HUES64 (cell line): ENCODE measurements around the gene UBXN1.
A peak's percentile ranks its signal among the peaks of the same experiment; 100 is the strongest.

ENCODE experiments used
- H3K27ac ChIP-seq: 2 replicates; pipeline ENCODE4 v1.7.0; 2013; ENCODE audit warnings: low read depth, low read length, inconsistent platforms
- H3K27me3 ChIP-seq: 2 replicates; pipeline ENCODE4 v1.6.1; 2013; ENCODE audit warnings: mild to moderate bottlenecking, low read length; ENCODE audit not compliant: insufficient read depth
- H3K36me3 ChIP-seq: 2 replicates; pipeline ENCODE4 v1.6.1; 2013; ENCODE audit warnings: mild to moderate bottlenecking, low read length; ENCODE audit not compliant: insufficient read depth
- H3K4me1 ChIP-seq: 2 replicates; pipeline ENCODE4 v1.6.1; 2013; ENCODE audit warnings: mild to moderate bottlenecking, low read length, moderate library complexity; ENCODE audit not compliant: insufficient read depth
- H3K4me3 ChIP-seq: 2 replicates; pipeline ENCODE4 v1.5.1; 2013; ENCODE audit warnings: mild to moderate bottlenecking, low read length, moderate library complexity
- H3K9ac ChIP-seq: 2 replicates; pipeline ENCODE4 v1.6.1; 2013; ENCODE audit warnings: mild to moderate bottlenecking, low read depth, low read length
- H3K9me3 ChIP-seq: 2 replicates; pipeline ENCODE4 v1.6.1; 2013; ENCODE audit warnings: low read depth, low read length; ENCODE audit not compliant: insufficient read depth
- WGBS: fragments of 150-250, 120-280 bp; methylation state at CpG from one replicate; pipeline ENCODE4 v1.1.7; 2013; ENCODE audit warnings: missing lambda C conversion rate; 5-methylcytosine and 5-hydroxymethylcytosine counted together

The UBXN1 gene

DNA sequence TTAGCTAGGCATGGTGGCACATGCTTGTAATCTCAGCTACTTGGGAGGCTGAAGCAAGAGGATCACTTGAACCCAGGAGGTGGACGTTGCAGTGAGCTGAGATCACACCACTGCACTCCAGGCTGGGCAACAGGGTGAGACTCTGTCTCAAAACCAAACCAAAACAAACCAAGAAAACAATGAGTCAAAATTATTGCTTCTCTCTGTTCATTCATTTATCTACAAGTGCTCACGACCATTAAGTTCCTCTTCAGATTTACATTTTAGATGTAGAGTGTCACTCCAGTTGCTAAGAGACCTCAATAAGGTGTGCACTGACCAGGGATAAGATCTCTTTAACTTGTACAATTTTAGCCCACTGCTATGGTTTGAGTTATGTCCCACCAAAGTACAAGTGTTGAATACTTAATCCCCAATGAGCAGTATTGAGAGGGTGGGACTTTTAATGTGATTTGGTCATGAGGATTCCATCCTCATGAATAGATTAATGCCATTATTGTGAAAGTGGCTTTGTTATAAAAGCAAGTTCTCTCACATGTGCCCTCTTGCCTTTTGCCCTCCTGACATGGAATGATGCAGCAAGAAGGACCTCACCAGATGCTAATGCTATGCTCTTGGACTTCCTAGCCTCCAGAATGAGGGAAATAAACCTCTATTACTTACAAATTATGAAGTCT lies 40.6 kb upstream of the UBXN1 start:
- WGBS = 91% methylated on average over 2 of the region's 2 CpGs

DNA sequence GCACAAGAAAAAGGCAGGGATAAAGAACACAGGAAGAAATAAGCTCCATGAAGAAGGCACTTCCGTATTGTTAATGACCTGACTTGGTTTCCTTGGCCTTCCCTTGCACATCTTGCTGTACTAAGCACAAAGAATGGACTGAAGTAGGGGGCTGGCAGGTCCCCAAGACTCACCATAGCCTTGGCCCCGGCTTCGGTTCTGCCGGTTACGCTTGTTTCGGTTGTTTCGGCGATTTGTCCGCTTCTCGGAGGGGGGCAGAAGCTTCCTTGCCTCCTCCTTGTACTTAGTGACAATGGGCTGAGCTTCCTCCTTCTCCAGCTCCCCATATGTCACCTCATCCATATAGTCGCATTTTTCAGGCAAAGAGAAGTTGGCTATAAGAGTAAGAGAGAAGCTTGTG lies 37.9 kb upstream of the UBXN1 start:
- 98% methylated on average over 10 of the region's 11 CpGs for WGBS
- Histone ChIP-seq H3K4me3 (no peak overlapping the region), H3K27ac (no peak overlapping the region), H3K9me3 (no peaks in the 10 kb centered on the region), H3K36me3 (peaks cover 98% of the 10 kb centered on the region), H3K27me3 (no peaks in the 10 kb centered on the region), H3K9ac (no peak overlapping the region), H3K4me1 (no peaks in the 10 kb centered on the region)

More for the DNA sequence above, 40.6 kb upstream of the UBXN1 start:
- H3K9me3 ChIP-seq = no peaks in the 10 kb centered on the region
- H3K27me3 ChIP-seq = no peaks in the 10 kb centered on the region
- peaks cover under 1% of the 10 kb centered on the region; the same call in 1 of the 2 replicates for H3K4me1 ChIP-seq
- no peak overlapping the region for H3K4me3 ChIP-seq
- peaks cover 99% of the 10 kb centered on the region for H3K36me3 ChIP-seq
- no peak overlapping the region for H3K27ac ChIP-seq
- no peak overlapping the region for H3K9ac ChIP-seq

DNA sequence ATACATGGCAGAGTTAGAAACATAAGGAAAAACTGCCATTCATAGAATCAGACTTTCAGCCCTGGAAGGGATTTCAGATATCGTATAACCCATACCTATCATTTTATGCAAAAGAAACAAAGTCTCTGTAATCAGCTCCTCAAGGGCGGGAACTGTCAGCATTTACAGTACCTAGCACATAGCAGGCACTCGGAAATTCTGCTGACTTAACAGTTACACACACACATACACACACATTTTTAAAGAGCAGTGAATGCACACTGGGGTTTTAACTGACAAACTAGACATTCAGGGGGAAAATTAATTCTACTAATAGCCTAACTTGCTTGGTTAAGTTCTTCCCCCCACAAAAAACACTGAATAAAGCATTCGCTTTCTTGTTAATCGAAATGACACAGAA lies 37.3 kb upstream of the UBXN1 start:
- no peaks in the 10 kb centered on the region for H3K27me3 ChIP-seq
- no peaks in the 10 kb centered on the region for H3K4me1 ChIP-seq
- no peak overlapping the region for H3K9ac ChIP-seq
- 96% methylated on average over 5 of the region's 5 CpGs for WGBS
- H3K4me3 ChIP-seq = no peak overlapping the region
- H3K36me3 ChIP-seq = peaks cover 98% of the 10 kb centered on the region
- no peaks in the 10 kb centered on the region for H3K9me3 ChIP-seq
- H3K27ac ChIP-seq = no peak overlapping the region

DNA sequence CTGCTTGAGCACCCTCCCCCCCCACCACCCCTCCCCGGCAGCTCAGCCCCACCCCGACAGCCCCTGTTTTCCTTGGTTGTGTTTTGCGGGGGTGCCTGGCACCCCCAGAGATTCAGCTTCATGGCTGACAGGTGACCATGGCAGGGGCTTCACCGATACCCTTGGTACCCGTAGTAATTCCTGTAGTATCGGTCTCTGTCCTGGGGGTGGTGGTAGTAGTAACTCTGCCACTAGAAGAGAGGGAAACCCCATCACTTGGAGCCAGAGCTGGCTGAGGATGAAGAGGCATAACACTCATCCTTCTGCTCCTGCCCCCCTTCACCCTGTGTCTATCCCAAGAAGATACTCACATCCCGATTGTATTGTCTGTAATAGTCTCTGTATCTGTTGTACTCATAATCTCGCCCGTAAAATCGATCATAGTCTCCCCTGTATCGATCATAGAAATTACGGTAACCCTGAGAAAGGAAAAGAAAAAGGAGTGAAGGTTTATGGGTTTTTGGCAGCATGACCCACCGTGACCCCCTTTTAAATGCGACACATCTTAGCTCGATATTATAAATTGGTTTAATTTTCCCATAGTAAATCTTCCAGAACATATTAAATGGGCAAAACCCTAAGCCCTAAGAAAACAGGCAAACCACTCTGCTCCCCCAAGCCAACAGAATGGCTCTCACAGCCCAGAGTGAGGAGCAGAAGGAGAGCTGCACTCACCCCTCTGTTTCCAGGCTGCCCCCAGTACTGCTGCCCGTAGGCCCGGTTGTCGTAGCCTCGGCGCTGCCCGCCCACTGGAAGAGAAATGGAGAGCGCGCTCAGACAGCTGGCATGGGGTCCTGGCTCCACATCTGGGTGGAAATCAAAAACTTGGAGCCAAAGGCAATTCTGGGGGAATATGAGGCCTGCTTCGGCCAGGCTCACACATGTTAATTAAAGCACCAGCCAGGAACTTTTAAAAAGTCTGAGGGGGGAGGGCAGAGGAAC lies 36.6 kb upstream of the UBXN1 start:
- WGBS = 95% methylated on average over 24 of the region's 24 CpGs
- H3K36me3 ChIP-seq = peaks cover 98% of the 10 kb centered on the region

DNA sequence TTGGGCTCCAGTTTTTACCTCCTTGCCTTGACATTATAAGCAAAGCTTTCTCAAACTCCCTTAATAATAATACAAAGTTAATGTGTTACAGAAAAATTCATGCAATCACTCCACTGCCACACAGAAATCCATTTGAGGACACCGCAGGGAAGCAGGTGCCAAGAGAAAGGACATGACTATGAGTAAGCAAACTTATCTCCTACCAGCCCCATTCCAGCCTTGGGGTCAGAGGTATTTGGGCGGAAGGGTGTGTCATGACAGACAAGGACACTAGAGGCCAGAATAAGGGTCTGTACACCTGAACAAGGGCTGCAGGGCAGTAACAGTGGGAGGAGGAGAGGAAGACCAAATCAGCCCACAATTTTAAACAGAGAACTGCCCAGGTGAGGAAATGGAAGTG lies 34.5 kb upstream of the UBXN1 start:
- Histone ChIP-seq H3K9ac (no peak overlapping the region), H3K36me3 (peaks cover 81% of the 10 kb centered on the region), H3K27ac (peak overlapping the region; percentile 12; the same call in 1 of the 2 replicates), H3K9me3 (no peaks in the 10 kb centered on the region), H3K4me3 (no peak overlapping the region), H3K4me1 (peaks cover 9% of the 10 kb centered on the region), H3K27me3 (no peaks in the 10 kb centered on the region)
- WGBS = 100% methylated on average over 1 of the region's 2 CpGs

More for the DNA sequence above, 36.6 kb upstream of the UBXN1 start:
- Histone ChIP-seq H3K27ac (no peak overlapping the region), H3K4me3 (no peak overlapping the region), H3K9ac (no peak overlapping the region), H3K27me3 (no peaks in the 10 kb centered on the region), H3K9me3 (no peaks in the 10 kb centered on the region), H3K4me1 (peaks cover under 1% of the 10 kb centered on the region; the same call in 1 of the 2 replicates)

DNA sequence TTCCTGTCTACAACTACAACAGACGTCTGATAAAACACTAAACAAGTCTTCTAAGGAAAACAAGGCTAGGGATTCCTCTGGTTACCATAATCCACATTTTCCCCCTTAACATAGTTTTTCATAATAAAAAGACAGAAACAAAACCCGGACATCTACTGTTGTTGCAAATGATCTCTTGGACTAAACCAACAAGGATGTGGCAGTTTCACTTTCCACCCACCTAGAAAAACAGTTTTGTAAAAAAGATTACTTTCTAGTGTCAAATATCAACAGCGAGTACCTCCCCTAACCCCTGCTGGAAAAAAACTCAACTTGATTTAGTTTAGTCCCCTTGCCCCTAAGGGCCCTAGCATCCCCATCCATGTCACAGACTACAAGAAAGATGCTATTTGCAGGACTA lies 34.0 kb upstream of the UBXN1 start:
- WGBS = 96% methylated on average over 3 of the region's 3 CpGs
- no peaks in the 10 kb centered on the region for H3K27me3 ChIP-seq
- H3K36me3 ChIP-seq = peaks cover 76% of the 10 kb centered on the region
- peaks cover 13% of the 10 kb centered on the region for H3K4me1 ChIP-seq
- no peak overlapping the region for H3K4me3 ChIP-seq
- H3K9me3 ChIP-seq = no peaks in the 10 kb centered on the region
- no peak overlapping the region for H3K9ac ChIP-seq
- H3K27ac ChIP-seq = no peak overlapping the region

DNA sequence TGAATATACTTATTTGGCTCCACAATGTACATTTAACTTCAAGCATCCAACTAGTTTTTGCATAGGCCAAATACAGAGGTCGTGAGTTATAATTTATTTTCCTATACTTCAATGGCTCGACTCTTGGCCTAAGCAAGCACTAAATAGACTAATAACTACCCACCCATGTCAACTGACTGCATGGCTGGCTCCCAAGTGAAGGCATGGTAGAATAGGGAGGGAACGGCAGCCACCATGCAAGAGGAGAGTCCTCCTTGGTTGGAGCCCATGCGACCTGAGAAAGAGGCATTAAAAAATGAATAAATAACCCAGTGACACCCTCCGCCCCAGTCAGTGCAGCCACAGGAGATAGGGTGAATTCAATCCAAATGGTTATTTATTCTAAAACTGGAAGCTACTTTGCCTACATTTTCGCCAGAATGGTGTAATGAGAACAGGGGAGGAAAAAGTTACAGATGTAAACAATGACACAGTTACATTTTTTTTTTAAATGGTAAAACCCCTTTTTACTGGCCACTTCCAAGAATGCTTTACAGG lies 33.5 kb upstream of the UBXN1 start:
- Histone ChIP-seq H3K27me3 (no peaks in the 10 kb centered on the region), H3K36me3 (peaks cover 71% of the 10 kb centered on the region), H3K27ac (no peak overlapping the region), H3K9ac (no peak overlapping the region), H3K9me3 (no peaks in the 10 kb centered on the region), H3K4me1 (peaks cover 17% of the 10 kb centered on the region), H3K4me3 (no peak overlapping the region)
- 95% methylated on average over 6 of the region's 6 CpGs for WGBS

DNA sequence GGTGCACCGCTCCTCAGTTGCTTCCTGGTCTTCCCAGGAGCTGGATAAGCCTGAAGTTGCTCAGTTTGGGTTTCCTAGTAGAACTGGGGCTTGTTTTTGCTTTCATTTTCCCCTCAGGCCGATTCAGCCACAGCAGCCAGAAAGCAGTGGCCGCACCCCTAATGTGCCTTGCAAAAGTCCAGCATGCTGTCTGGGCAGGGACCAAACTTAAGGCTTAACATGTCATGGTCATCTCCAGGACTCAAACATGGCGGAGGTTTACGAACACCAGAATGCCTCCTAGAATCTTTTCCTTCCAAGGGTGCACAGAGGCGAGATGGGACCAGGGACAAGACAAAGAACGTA lies 31.1 kb upstream of the UBXN1 start:
- H3K9me3 ChIP-seq = no peaks in the 10 kb centered on the region
- H3K9ac ChIP-seq = peak overlapping the region; percentile 95
- peaks cover 50% of the 10 kb centered on the region for H3K36me3 ChIP-seq
- 76% methylated on average over 7 of the region's 7 CpGs for WGBS
- peak overlapping the region; percentile 99 for H3K27ac ChIP-seq
- peaks cover 21% of the 10 kb centered on the region for H3K4me1 ChIP-seq
- H3K4me3 ChIP-seq = peak overlapping the region; percentile 82
- H3K27me3 ChIP-seq = no peaks in the 10 kb centered on the region

DNA sequence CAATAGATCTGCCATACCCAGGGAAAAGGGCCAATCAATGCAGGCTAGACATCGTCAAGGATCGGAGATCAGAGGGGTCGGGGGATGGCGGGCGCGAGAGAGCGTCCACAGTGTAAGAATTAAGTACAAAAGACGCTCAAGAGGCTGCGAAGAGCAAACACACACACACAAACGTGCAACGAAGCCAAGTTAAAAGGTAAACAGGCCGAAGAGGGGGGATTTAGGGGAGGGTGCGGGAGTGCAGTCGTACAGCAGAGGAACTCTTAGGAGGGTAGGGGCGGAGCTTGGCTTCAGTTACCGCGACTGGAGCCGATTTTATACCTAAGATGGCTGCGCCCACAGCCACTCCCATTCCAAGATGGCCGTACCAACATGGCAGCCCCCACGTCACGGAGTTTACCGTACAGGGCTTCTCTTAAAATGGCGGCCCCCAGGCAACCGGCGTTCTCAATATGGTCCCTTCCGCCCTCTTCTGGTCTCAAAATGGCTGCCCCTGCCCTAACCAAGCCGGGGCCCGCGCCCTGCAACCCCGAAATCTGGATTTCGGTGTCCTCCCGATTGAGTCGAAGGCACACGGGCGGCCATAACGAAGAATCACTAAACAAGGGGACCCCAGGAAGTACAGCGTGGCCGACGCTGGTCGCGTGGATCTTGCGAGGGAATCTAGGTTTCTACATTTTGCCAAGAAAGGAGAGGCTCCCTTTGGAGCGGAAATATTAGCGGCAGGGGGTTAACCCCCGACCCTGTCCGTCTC lies 30.6 kb upstream of the UBXN1 start:
- Histone ChIP-seq H3K27me3 (no peaks in the 10 kb centered on the region), H3K9me3 (no peaks in the 10 kb centered on the region), H3K9ac (peak overlapping the region; percentile 95), H3K36me3 (peaks cover 47% of the 10 kb centered on the region), H3K27ac (peak overlapping the region; percentile 99), H3K4me3 (peak overlapping the region; percentile 82), H3K4me1 (peaks cover 21% of the 10 kb centered on the region)
- 5% methylated on average over 47 of the region's 47 CpGs for WGBS

DNA sequence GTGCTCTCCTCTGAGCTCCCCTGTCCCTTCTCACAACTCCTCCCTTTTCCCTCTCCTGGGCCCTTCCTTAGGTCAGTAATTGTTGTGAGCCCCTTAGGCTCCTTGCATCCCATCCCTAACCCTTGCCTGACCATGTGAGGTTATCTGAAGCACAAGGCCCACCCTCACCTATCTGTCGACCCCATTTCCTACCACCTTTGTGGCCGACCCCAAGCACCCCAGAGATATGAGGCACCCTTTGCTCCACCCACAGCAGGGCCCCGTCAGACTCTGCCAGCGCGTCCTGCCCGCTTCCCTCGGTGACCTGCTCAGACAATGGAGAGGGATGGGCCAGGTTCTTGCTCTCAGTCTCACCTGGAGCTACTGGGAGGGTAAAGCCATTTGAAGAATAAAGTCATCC lies 29.9 kb upstream of the UBXN1 start:
- 17% methylated on average over 7 of the region's 7 CpGs for WGBS
- Histone ChIP-seq H3K4me1 (peaks cover 21% of the 10 kb centered on the region), H3K4me3 (peak overlapping the region; percentile 82), H3K27ac (peak overlapping the region; percentile 83), H3K9ac (peak overlapping the region; percentile 95), H3K36me3 (peaks cover 41% of the 10 kb centered on the region), H3K27me3 (no peaks in the 10 kb centered on the region), H3K9me3 (no peaks in the 10 kb centered on the region)
